B cell (primary cell): ENCODE results near the gene KLF11. TPM values are rescaled to one million over a fixed set of nuclear protein-coding genes. Genes with fewer than 3 reads are reported as not detected.
"Not testable (repeated sequence)": the region's sequence is repeated elsewhere in the genome, so short reads cannot be mapped to it uniquely, and the experiment has no call there.

Source experiments
- ATAC-seq: fragments of 200-7000 bp; cut with Tn5 transposase; one replicate; pipeline ENCODE4 v1.10.0; 2021; ENCODE audit warnings: low read depth, mild to moderate bottlenecking, moderate number of reproducible peaks, moderate library complexity
- CTCF ChIA-PET: fragments of 350-600 bp; sonication (Branson Sonifier 250); formaldehyde crosslinking; loops from one replicate; lab custom pipeline; 2021; ENCODE audit warnings: antibody characterized with exemption, inconsistent platforms; lab: Charles Lee
- POLR2A ChIA-PET: fragments of 350-600 bp; sonication (Branson Sonifier 250); formaldehyde crosslinking; loops from one replicate; lab custom pipeline; 2021; ENCODE audit warnings: antibody characterized with exemption; lab: Charles Lee
- DNase-seq: peaks from one replicate; pipeline ENCODE4 v3.0.0; 2013
- H2AFZ ChIP-seq: 2 replicates; pipeline ENCODE4 v1.6.1; 2012; ENCODE audit warnings: mild to moderate bottlenecking, low read depth, low read length; ENCODE audit not compliant: insufficient read depth, poor library complexity, severe bottlenecking
- H3K27ac ChIP-seq, 2 donors: 1 replicate in 1 of 2; 2 replicates in 1 of 2; pipeline ENCODE4 v1.5.1; 2012 to 2013; ENCODE audit warnings: low read length in 2 of 2, mild to moderate bottlenecking in 2 of 2, moderate library complexity in 1 of 2
- H3K27me3 ChIP-seq, 4 experiments: fragments of 200-600 bp in 1 of 4; sonication (generic) in 1 of 4; replicated peaks in 1 of 4; 1 replicate in 2 of 4; 2 replicates in 2 of 4; pipeline versions ENCODE4 v1.6.1 to v1.7.0; 2013 to 2016; ENCODE audit warnings: low read length in 3 of 4, mild to moderate bottlenecking in 2 of 4, mixed read lengths in 1 of 4, moderate library complexity in 1 of 4; ENCODE audit not compliant: insufficient read depth in 4 of 4, control insufficient read depth in 3 of 4; ENCODE audit errors: control extremely low read depth in 1 of 4
- H3K36me3 ChIP-seq, 2 experiments: replicated peaks in 1 of 2; 1 replicate in 1 of 2; 2 replicates in 1 of 2; pipeline versions ENCODE4 v1.6.1 to v1.7.1; 2013; ENCODE audit warnings: low read length in 1 of 2; ENCODE audit not compliant: insufficient read depth in 2 of 2, control insufficient read depth in 1 of 2; ENCODE audit errors: control extremely low read depth in 1 of 2, extremely low read depth in 1 of 2
- H3K4me1 ChIP-seq, 2 donors: fragments of 200-600 bp in 1 of 2; sonication (generic) in 1 of 2; 1 replicate in 1 of 2; 2 replicates in 1 of 2; pipeline versions ENCODE4 v1.5.1 to v1.6.1; 2013 to 2017; ENCODE audit warnings: low read length in 2 of 2; ENCODE audit not compliant: control insufficient read depth in 2 of 2, insufficient read depth in 2 of 2
- H3K4me2 ChIP-seq: replicated peaks from 2 replicates; pipeline ENCODE3; 2012; ENCODE audit warnings: mild to moderate bottlenecking, low read depth, low read length; ENCODE audit not compliant: poor library complexity, severe bottlenecking
- H3K4me3 ChIP-seq, 5 experiments: fragments of 200-600 bp in 1 of 5; sonication (generic) in 1 of 5; 1 replicate in 3 of 5; 2 replicates in 2 of 5; pipeline versions ENCODE4 v1.5.1 to v1.7.0; 2011 to 2016; ENCODE audit warnings: low read length in 4 of 5, mild to moderate bottlenecking in 4 of 5, low read depth in 2 of 5, control low read depth in 1 of 5, moderate library complexity in 1 of 5; ENCODE audit not compliant: insufficient read depth in 1 of 5; ENCODE audit errors: control extremely low read depth in 1 of 5, extremely low read depth in 1 of 5
- H3K79me2 ChIP-seq: fragments of 200-600 bp; sonication (generic); one replicate; pipeline ENCODE4 v1.6.0; 2016; ENCODE audit warnings: low read length; ENCODE audit not compliant: control insufficient read depth, insufficient read depth
- H3K9ac ChIP-seq: fragments of 200-600 bp; sonication (generic); 2 replicates; pipeline ENCODE4 v1.6.1; 2017; ENCODE audit warnings: mild to moderate bottlenecking, low read length, moderate library complexity
- H3K9me3 ChIP-seq, 3 donors: one replicate each; pipeline versions ENCODE4 v1.6.1 to v1.7.1; 2013; ENCODE audit warnings: low read length in 2 of 3; ENCODE audit not compliant: control insufficient read depth in 2 of 3, insufficient read depth in 1 of 3; ENCODE audit errors: control extremely low read depth in 1 of 3
- H4K20me1 ChIP-seq: 2 replicates; pipeline ENCODE4 v1.6.0; 2012; ENCODE audit warnings: mild to moderate bottlenecking, low read length; ENCODE audit not compliant: insufficient read depth, control insufficient read depth, poor library complexity, severe bottlenecking
- H3K27ac Mint-ChIP-seq: one replicate; pipeline ENCODE4 v1.8.0; 2021; ENCODE audit warnings: mixed read lengths
- H3K27me3 Mint-ChIP-seq: one replicate; pipeline ENCODE4 v1.8.0; 2021; ENCODE audit warnings: mixed read lengths
- H3K4me1 Mint-ChIP-seq: one replicate; pipeline ENCODE4 v1.8.0; 2021; ENCODE audit warnings: mixed read lengths
- H3K4me3 Mint-ChIP-seq: one replicate; pipeline ENCODE4 v1.8.0; 2021; ENCODE audit warnings: mixed read lengths
- H3K9me3 Mint-ChIP-seq: one replicate; pipeline ENCODE4 v1.8.0; 2022; ENCODE audit warnings: mixed read lengths; ENCODE audit not compliant: insufficient read depth
- EZH2 ChIP-seq: IDR thresholded peaks from 2 replicates; pipeline ENCODE4 v1.6.1; 2012; ENCODE audit warnings: borderline replicate concordance, low read depth, mild to moderate bottlenecking, moderate library complexity, low read length; ENCODE audit not compliant: insufficient read depth, poor library complexity, severe bottlenecking
- WGBS: methylation state at CpG from one replicate; pipeline ENCODE4 v1.1.5; 2013; ENCODE audit warnings: missing lambda C conversion rate; ENCODE audit not compliant: insufficient coverage; 5-methylcytosine and 5-hydroxymethylcytosine counted together
- intact Hi-C: fragments of 100-400 bp; cut with micrococcal nuclease; formaldehyde crosslinking; loops from one replicate; pipeline ENCODE4 v1.10.0; 2022
- polyA plus RNA-seq: library from polyadenylated mRNA; depleted of rRNA; stranded (reverse); fragments of >200 nt; gene quantifications from 2 replicates; pipeline ENCODE4 v1.2.3, GENCODE V29; 2012
- total RNA-seq, 2 donors: library from RNA; stranded (reverse); fragments of 120-200 nt in 1 of 2; gene quantifications; 1 replicate in 1 of 2; 2 replicates in 1 of 2; pipeline versions ENCODE4 v1.2.3 to v1.2.4, GENCODE V29; 2013 to 2022
- TF ChIP-seq, protein P1 (sequence below): fragments of 200-600 bp; IDR thresholded peaks from one replicate; pipeline ENCODE4 v1.8.0; 2022; ENCODE audit warnings: antibody characterized with exemption, mild to moderate bottlenecking

Gene KLF11
- total and polyA plus RNA-seq, 2 donors (not counting 1 experiment from before 2014, with no cell fraction given) = 20.8 to 48.4 TPM

DNA sequence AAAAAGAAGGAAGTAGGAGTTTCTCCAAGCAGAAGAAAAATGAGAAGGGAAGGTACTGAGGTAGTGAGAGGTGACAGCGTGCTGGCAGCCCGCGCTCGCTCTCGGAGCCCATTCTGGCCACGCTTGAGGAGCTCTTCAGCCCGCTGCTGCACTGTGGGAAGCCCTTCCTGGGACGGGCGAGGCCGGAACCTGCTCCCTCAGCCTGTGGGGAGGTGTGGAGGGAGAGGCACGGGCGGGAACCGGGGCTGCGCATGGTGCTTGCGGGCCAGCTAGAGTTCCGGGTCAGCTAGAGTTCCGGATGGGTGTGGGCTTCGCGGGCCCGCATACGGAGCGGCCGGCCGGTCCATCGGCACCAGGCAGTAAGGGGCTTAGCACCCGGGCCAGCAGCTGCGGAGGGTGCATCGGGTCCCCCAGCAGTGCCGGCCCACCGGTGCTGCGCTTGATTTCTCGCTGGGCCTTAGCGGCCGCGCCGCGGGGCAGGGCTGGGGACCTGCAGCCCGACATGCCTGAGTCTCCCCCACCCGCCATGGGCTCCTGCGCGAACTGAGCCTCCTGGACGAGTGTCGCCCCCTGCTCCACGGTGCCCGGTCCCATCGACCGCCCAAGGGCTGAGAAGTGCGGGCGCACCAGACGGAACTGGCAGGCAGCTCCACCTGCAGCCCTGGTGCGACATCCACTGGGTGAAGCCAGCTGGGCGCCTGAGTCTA, 48.0 kb downstream of the KLF11 start:
- Mint-ChIP-seq H3K9me3 (no peaks in the 10 kb centered on the region), H3K4me3 (peak overlapping the region; percentile 82), H3K4me1 (peaks cover 10% of the 10 kb centered on the region), H3K27ac (peak overlapping the region; percentile 46), H3K27me3 (peaks cover 39% of the 10 kb centered on the region)
- H3K27ac ChIP-seq = no peak overlapping the region
- peak overlapping the region in 4 of 5 experiments; percentile 29 to 62 (median 50) for H3K4me3 ChIP-seq
- peak overlapping the region; percentile 85 for H3K4me2 ChIP-seq
- peak overlapping the region; percentile 62 for H3K9ac ChIP-seq
- H4K20me1 ChIP-seq = no peaks in the 10 kb centered on the region
- POLR2A ChIA-PET = interaction anchor here (0.6 to 0.7 kb wide), 2 partner anchors 24 to 273 kb away, joined by 3 to 4 read pairs; no protein-coding TSS in a partner anchor
- DNase-seq (peak; percentile 39), ATAC-seq (peak; percentile 53)
- peaks cover 0 to 20% (median 4%) of the 10 kb centered on the region in 3 donors for H3K9me3 ChIP-seq
- peaks cover 6 to 12% of the 10 kb centered on the region in 2 donors for H3K4me1 ChIP-seq
- H3K79me2 ChIP-seq = no peaks in the 10 kb centered on the region
- WGBS = 9% methylated on average over 50 of the region's 52 CpGs
- intact Hi-C loops = no loop called here
- H3K36me3 ChIP-seq = no peaks in the 10 kb centered on the region
- peak overlapping the region; percentile 82 for H2AFZ ChIP-seq
- peaks cover 0 to 45% (median 8%) of the 10 kb centered on the region in 4 experiments for H3K27me3 ChIP-seq
- CTCF ChIA-PET = interaction anchor here (0.8 to 12.9 kb wide), 4 partner anchors 9 to 319 kb away, joined by 3 to 143 read pairs (median 5); no protein-coding TSS in a partner anchor
- TF ChIP-seq, protein P1, sequence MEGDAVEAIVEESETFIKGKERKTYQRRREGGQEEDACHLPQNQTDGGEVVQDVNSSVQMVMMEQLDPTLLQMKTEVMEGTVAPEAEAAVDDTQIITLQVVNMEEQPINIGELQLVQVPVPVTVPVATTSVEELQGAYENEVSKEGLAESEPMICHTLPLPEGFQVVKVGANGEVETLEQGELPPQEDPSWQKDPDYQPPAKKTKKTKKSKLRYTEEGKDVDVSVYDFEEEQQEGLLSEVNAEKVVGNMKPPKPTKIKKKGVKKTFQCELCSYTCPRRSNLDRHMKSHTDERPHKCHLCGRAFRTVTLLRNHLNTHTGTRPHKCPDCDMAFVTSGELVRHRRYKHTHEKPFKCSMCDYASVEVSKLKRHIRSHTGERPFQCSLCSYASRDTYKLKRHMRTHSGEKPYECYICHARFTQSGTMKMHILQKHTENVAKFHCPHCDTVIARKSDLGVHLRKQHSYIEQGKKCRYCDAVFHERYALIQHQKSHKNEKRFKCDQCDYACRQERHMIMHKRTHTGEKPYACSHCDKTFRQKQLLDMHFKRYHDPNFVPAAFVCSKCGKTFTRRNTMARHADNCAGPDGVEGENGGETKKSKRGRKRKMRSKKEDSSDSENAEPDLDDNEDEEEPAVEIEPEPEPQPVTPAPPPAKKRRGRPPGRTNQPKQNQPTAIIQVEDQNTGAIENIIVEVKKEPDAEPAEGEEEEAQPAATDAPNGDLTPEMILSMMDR = no peak
- no peak for TF ChIP-seq EZH2

DNA sequence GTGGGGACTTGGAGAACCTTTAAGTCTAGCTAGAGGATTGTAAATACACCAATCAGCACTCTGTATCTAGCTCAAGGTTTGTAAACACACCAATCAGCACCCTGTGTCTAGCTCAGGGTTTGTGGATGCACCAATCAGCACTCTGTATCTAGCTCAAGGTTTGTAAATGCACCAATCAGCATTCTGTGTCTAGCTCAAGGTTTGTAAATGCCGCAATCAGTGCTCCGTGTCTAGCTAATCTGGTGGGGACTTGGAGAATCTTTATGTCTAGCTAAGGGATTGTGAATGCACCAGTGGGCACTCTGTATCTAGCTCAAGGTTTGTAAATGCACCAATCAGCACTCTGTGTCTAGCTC, 48.5 kb downstream of the KLF11 start:
- Histone ChIP-seq H3K9me3 (peaks cover 0 to 20% (median 4%) of the 10 kb centered on the region in 3 donors), H2AFZ (peak overlapping the region; percentile 82), H3K4me3 (peak overlapping the region in 3 of 5 experiments; percentile 45 to 62 (median 56)), H3K4me2 (peak overlapping the region; percentile 85), H3K4me1 (peaks cover 6 to 12% of the 10 kb centered on the region in 2 donors), H3K27me3 (peaks cover 0 to 45% (median 8%) of the 10 kb centered on the region in 4 experiments), H3K9ac (peak overlapping the region; percentile 62)
- H3K9me3 Mint-ChIP-seq, intact Hi-C loops, H3K79me2 ChIP-seq, H3K27ac ChIP-seq, DNase-seq, ATAC-seq, H4K20me1 ChIP-seq, H3K36me3 ChIP-seq: not testable (repeated sequence)
- no CpG with 5 or more reads among the region's 2 CpGs for WGBS
- Mint-ChIP-seq H3K27me3 (peaks cover 39% of the 10 kb centered on the region), H3K4me1 (peaks cover 10% of the 10 kb centered on the region), H3K4me3 (peak overlapping the region; percentile 43), H3K27ac (peak overlapping the region; percentile 10)
- POLR2A ChIA-PET = interaction anchor here (0.6 kb wide), 1 partner anchor 25 kb away, joined by 3 read pairs; no protein-coding TSS in a partner anchor
- CTCF ChIA-PET = interaction anchor here (0.7 to 12.9 kb wide), 4 partner anchors 9 to 949 kb away, joined by 3 to 143 read pairs (median 5); no protein-coding TSS in a partner anchor
